NT2/D1 (cell line): Measurements from ENCODE around the gene CIAO2B.
"Not testable (repeated sequence)": the region's sequence is repeated elsewhere in the genome, so short reads cannot be mapped to it uniquely, and the experiment has no call there.

ENCODE experiments used
- DNase-seq: peaks from one replicate; pipeline ENCODE4 v3.0.0-alpha.2; 2011; ENCODE audit warnings: low read depth, low spot score
- H3K27me3 ChIP-seq: 2 replicates; pipeline ENCODE4 v1.6.0; 2011; ENCODE audit warnings: mild to moderate bottlenecking; ENCODE audit not compliant: insufficient read length, insufficient read depth
- H3K36me3 ChIP-seq: 2 replicates; pipeline ENCODE4 v1.6.1; 2011; ENCODE audit warnings: mild to moderate bottlenecking, low read length, mixed read lengths; ENCODE audit not compliant: insufficient read depth, insufficient read length
- H3K4me1 ChIP-seq: 2 replicates; pipeline ENCODE4 v1.5.1; 2011; ENCODE audit not compliant: insufficient read depth, insufficient read length
- H3K4me3 ChIP-seq: 2 replicates; pipeline ENCODE4 v1.5.1; 2011; ENCODE audit warnings: low read depth; ENCODE audit not compliant: insufficient read length
- H3K9ac ChIP-seq: 2 replicates; pipeline ENCODE4 v1.6.0; 2011; ENCODE audit warnings: low read depth; ENCODE audit not compliant: insufficient read length
- H3K9me3 ChIP-seq: 2 replicates; pipeline ENCODE4 v1.5.1; 2011; ENCODE audit warnings: mild to moderate bottlenecking, low read length; ENCODE audit not compliant: insufficient read depth
- SUZ12 ChIP-seq: IDR thresholded peaks from 2 replicates; pipeline ENCODE4 v1.6.1; 2011; ENCODE audit not compliant: insufficient read length, insufficient read depth; ENCODE audit errors: extremely low read depth
- YY1 ChIP-seq: IDR thresholded peaks from 2 replicates; pipeline ENCODE4 v1.6.1; 2011; ENCODE audit not compliant: insufficient read length, insufficient read depth
- ZNF274 ChIP-seq: IDR thresholded peaks from 2 replicates; pipeline ENCODE4 v1.6.1; 2011; ENCODE audit warnings: mild to moderate bottlenecking, low read depth, low read length

CIAO2B gene

GRCh38 chr16:66960270-66960669 is 26.1 kb upstream of the CIAO2B start:
- no peak overlapping the region for H3K9ac ChIP-seq
- H3K36me3 ChIP-seq = no peaks in the 10 kb centered on the region
- H3K4me3 ChIP-seq = no peak overlapping the region
- no peaks in the 10 kb centered on the region for H3K4me1 ChIP-seq
- no peaks in the 10 kb centered on the region for H3K9me3 ChIP-seq
- peaks cover 4% of the 10 kb centered on the region for H3K27me3 ChIP-seq
- TF ChIP-seq SUZ12 = no peak
- TF ChIP-seq ZNF274 = no peak
- no peak for TF ChIP-seq YY1
- DNase-seq = no peak

- Histone ChIP-seq H3K27me3 (peaks cover 4% of the 10 kb centered on the region), H3K36me3 (no peaks in the 10 kb centered on the region), H3K4me3 (no peak overlapping the region), H3K9ac (no peak overlapping the region), H3K9me3 (no peaks in the 10 kb centered on the region), H3K4me1 (no peaks in the 10 kb centered on the region)
- TF ChIP-seq ZNF274 (no peak), SUZ12 (no peak), YY1 (no peak)
- DNase-seq = no peak
Measured at GRCh38 chr16:66959704-66960161, 25.5 kb upstream of the CIAO2B start.

GRCh38 chr16:66958857-66959703 is 24.9 kb upstream of the CIAO2B start:
- no peaks in the 10 kb centered on the region for H3K36me3 ChIP-seq
- no peaks in the 10 kb centered on the region for H3K9me3 ChIP-seq
- DNase-seq = no peak
- TF ChIP-seq ZNF274 = no peak
- no peak for TF ChIP-seq YY1
- no peak overlapping the region for H3K9ac ChIP-seq
- no peak overlapping the region for H3K4me3 ChIP-seq
- no peaks in the 10 kb centered on the region for H3K4me1 ChIP-seq
- peaks cover 4% of the 10 kb centered on the region for H3K27me3 ChIP-seq

GRCh38 chr16:66956154-66956457 is 21.9 kb upstream of the CIAO2B start:
- H3K36me3 ChIP-seq, H3K4me1 ChIP-seq, H3K9ac ChIP-seq, DNase-seq, H3K27me3 ChIP-seq, H3K4me3 ChIP-seq, H3K9me3 ChIP-seq: not testable (repeated sequence)

GRCh38 chr16:66955363-66956153 is 21.4 kb upstream of the CIAO2B start:
- peaks cover 11% of the 10 kb centered on the region for H3K9me3 ChIP-seq
- not testable (repeated sequence) for H3K27me3 ChIP-seq, DNase-seq, H3K36me3 ChIP-seq, H3K4me1 ChIP-seq, H3K9ac ChIP-seq, H3K4me3 ChIP-seq

- peak; percentile 68 for DNase-seq
- no peak overlapping the region for H3K9ac ChIP-seq
- no peaks in the 10 kb centered on the region for H3K36me3 ChIP-seq
- H3K9me3 ChIP-seq = peaks cover 11% of the 10 kb centered on the region
- H3K4me1 ChIP-seq = no peaks in the 10 kb centered on the region
- no peak overlapping the region for H3K4me3 ChIP-seq
- TF ChIP-seq YY1 (no peak), ZNF274 (no peak), SUZ12 (no peak)
- H3K27me3 ChIP-seq = peaks cover 15% of the 10 kb centered on the region
Measured at GRCh38 chr16:66954097-66954659, 20.0 kb upstream of the CIAO2B start.

GRCh38 chr16:66953462-66954096 is 19.4 kb upstream of the CIAO2B start:
- no peak for DNase-seq
- Histone ChIP-seq H3K27me3 (peaks cover 21% of the 10 kb centered on the region), H3K4me1 (peaks cover under 1% of the 10 kb centered on the region), H3K4me3 (no peak overlapping the region), H3K36me3 (no peaks in the 10 kb centered on the region), H3K9ac (peak overlapping the region; percentile 1), H3K9me3 (peaks cover 11% of the 10 kb centered on the region)
- no peak for TF ChIP-seq YY1
- no peak for TF ChIP-seq ZNF274
- TF ChIP-seq SUZ12 = no peak
